Osteocyte (in vitro differentiated cells): Measurements from ENCODE around the gene THRAP3. TPM values are rescaled to one million over a fixed set of nuclear protein-coding genes. Genes with fewer than 3 reads are reported as not detected.

Experiments
- DNase-seq: peaks from one replicate; pipeline ENCODE4 v3.0.0; 2021; ENCODE audit warnings: mixed read lengths; ENCODE audit not compliant: unreplicated experiment; ENCODE audit errors: extremely low spot score
- H3K27ac Mint-ChIP-seq: one replicate; pipeline ENCODE4 v1.8.0; 2021; ENCODE audit warnings: mild to moderate bottlenecking, mixed read lengths; ENCODE audit not compliant: unreplicated experiment
- H3K27me3 Mint-ChIP-seq: one replicate; pipeline ENCODE4 v1.8.0; 2021; ENCODE audit warnings: mixed read lengths; ENCODE audit not compliant: unreplicated experiment
- H3K36me3 Mint-ChIP-seq: one replicate; pipeline ENCODE4 v1.8.0; 2021; ENCODE audit warnings: mixed read lengths; ENCODE audit not compliant: unreplicated experiment
- H3K4me1 Mint-ChIP-seq: one replicate; pipeline ENCODE4 v1.8.0; 2021; ENCODE audit warnings: mixed read lengths; ENCODE audit not compliant: unreplicated experiment
- H3K4me3 Mint-ChIP-seq: one replicate; pipeline ENCODE4 v1.8.0; 2021; ENCODE audit warnings: mild to moderate bottlenecking, moderate library complexity, mixed read lengths; ENCODE audit not compliant: unreplicated experiment
- H3K9me3 Mint-ChIP-seq: one replicate; pipeline ENCODE4 v1.8.0; 2021; ENCODE audit warnings: mixed read lengths; ENCODE audit not compliant: unreplicated experiment
- CTCF ChIP-seq: fragments of 200-600 bp; sonication (generic); IDR thresholded peaks from 2 replicates; pipeline ENCODE4 v1.5.0; 2021; ENCODE audit warnings: antibody characterized with exemption, mild to moderate bottlenecking, moderate library complexity
- total RNA-seq: library from RNA; stranded (reverse); gene quantifications from 2 replicates; pipeline ENCODE4 v1.2.1, GENCODE V29; 2021

The THRAP3 gene
- total RNA-seq, 1 donor from 2014 or later, result 117 TPM

DNA sequence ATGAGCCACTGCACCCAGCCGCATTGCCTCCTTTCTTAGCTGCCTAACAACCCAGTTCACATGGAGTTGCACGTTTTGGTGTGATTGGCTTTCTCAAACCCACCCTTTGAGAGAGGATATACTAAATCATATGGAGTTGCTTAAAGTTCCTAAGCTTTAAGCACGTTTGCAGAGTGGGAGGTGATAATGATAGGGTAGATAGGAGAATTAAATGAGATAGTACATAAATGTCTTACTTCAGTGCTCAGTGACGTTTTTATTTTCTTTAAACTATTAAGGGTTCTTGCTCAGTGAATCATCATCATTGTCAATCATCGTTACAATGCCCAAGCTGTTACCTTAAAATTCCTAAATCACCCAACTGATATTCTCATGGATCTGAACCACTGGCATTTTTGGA, 79.0 kb downstream of the THRAP3 start:
- H3K27ac Mint-ChIP-seq, result peak overlapping the region; percentile 73
- H3K4me1 Mint-ChIP-seq, result peaks cover 17% of the 10 kb centered on the region
- peaks cover 32% of the 10 kb centered on the region for H3K36me3 Mint-ChIP-seq
- no peaks in the 10 kb centered on the region for H3K27me3 Mint-ChIP-seq
- DNase-seq, result no peak
- no peak for TF ChIP-seq CTCF
- H3K9me3 Mint-ChIP-seq, result no peaks in the 10 kb centered on the region
- H3K4me3 Mint-ChIP-seq, result no peak overlapping the region

DNA sequence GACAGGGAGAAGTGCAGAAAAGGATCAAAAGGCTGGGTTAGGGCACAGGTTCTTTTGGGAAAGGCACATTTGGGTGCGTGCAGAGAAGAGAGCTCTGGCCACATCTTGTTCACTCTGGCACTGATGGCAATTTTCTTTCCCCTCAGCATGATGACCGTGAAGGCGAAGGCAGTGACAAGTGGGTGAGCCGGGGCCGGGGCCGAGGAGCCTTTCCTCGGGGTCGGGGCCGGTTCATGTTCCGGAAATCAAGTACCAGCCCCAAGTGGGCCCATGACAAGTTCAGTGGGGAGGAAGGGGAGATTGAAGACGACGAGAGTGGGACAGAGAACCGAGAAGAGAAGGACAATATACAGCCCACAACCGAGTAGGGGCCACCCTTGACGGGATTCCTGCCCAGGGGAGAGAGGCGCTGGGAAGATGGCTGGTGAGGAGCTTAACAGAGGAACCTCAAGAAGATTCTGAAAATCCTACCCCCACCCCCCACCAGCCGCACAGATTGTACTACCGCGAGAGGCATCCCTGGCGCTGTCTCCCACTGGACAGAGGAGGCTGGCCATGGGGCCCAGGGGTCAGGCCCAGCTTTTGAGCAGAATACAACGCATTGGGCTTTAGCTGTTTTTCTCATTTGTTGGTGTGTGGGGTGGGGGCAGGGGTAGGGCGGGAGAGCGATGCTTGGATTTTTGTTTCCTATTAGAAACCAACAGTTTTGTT, 79.6 kb downstream of the THRAP3 start:
- peak overlapping the region; percentile 73 for H3K27ac Mint-ChIP-seq
- no peak for DNase-seq
- H3K4me3 Mint-ChIP-seq, result no peak overlapping the region
- no peak for TF ChIP-seq CTCF
- H3K4me1 Mint-ChIP-seq, result peaks cover 17% of the 10 kb centered on the region
- H3K9me3 Mint-ChIP-seq, result no peaks in the 10 kb centered on the region
- peaks cover 30% of the 10 kb centered on the region for H3K36me3 Mint-ChIP-seq
- H3K27me3 Mint-ChIP-seq, result no peaks in the 10 kb centered on the region

- TF ChIP-seq CTCF, result no peak
- peaks cover 33% of the 10 kb centered on the region for H3K36me3 Mint-ChIP-seq
- no peaks in the 10 kb centered on the region for H3K9me3 Mint-ChIP-seq
- DNase-seq, result no peak
- no peaks in the 10 kb centered on the region for H3K27me3 Mint-ChIP-seq
- no peak overlapping the region for H3K4me3 Mint-ChIP-seq
- H3K4me1 Mint-ChIP-seq, result peaks cover 17% of the 10 kb centered on the region
- H3K27ac Mint-ChIP-seq, result no peak overlapping the region
Observed at GRCh38 chr1:36304521-36304920, 80.3 kb downstream of the THRAP3 start.

DNA sequence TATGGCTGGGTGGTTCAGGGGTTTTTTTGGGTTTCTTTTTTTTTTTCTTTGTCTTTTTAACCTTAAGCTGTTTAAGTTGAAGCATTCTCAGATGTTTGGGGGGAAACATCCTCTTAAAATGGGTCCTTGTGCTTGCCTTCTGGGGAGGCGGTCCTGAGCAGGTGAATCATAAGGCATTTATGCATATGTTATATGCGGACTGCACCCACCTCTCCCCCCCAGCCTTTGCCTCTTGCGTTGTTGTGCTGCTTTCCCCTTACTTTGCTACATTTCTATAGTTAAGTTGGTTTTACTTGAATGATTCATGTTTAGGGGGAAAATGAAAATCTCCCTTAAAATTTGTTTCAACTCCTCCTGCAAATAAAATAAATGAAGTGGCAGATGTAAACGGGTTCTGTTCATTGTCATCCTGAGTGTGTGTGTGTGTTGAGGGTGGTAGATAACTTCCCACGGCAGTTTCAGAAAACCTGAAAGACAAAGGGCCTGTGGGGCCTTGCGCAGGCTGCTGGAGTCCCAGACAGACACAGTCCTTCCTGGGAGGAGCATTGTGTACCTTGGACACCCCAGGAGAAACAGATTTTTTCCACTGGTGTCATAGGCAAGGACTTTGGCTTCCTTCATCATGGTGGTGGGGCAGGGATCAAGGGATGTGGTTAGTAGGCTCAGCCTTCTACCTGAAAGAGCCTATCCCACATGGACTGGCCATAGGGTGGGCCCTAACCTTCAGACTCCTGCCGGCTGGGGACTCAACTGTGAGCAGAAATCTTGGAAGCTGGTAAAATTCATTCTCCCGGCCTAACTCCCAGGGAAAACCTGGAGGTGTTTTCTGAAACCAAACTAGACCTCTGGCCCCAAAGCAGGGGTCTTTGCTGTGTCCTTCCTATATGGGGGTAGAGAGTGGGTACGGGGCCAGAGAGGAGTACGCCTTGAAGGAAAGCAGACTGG, 81.0 kb downstream of the THRAP3 start:
- Mint-ChIP-seq H3K9me3 (no peaks in the 10 kb centered on the region), H3K27me3 (no peaks in the 10 kb centered on the region), H3K4me3 (peak overlapping the region; percentile 93), H3K4me1 (peaks cover 17% of the 10 kb centered on the region), H3K27ac (peak overlapping the region; percentile 79), H3K36me3 (peaks cover 30% of the 10 kb centered on the region)
- no peak for DNase-seq
- TF ChIP-seq CTCF, result no peak

DNA sequence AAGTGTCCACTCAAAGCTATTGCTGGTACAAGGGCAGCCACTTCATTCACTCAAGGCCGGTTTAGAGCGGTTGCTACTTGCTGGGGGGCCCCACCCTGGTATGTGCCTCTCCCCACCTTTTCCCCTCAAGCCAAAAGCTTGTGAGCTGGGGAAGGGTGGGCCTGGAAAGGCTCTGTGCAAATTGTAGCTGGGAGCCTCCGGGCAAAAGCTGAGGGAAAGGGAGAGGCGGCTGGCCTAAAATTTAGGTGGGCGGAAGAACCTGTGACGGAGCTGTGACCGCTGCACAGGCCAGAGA, 81.6 kb downstream of the THRAP3 start:
- no peaks in the 10 kb centered on the region for H3K27me3 Mint-ChIP-seq
- no peak for TF ChIP-seq CTCF
- DNase-seq, result no peak
- H3K27ac Mint-ChIP-seq, result peak overlapping the region; percentile 79
- H3K4me3 Mint-ChIP-seq, result peak overlapping the region; percentile 93
- peaks cover 17% of the 10 kb centered on the region for H3K4me1 Mint-ChIP-seq
- H3K9me3 Mint-ChIP-seq, result no peaks in the 10 kb centered on the region
- H3K36me3 Mint-ChIP-seq, result peaks cover 25% of the 10 kb centered on the region
